Pericardium fibroblast (primary cell): ENCODE measurements around the gene MAOB. TPM values are rescaled to one million over a fixed set of nuclear protein-coding genes. Genes with fewer than 3 reads are reported as not detected.

Experiments used
- total RNA-seq: library from RNA; depleted of rRNA; stranded (reverse); fragments of >200 nt; gene quantifications from 2 replicates; pipeline ENCODE4 v1.2.3, GENCODE V29; 2015

The MAOB gene
- total RNA-seq, result 0.47 TPM in 1 of 2 replicates, not detected in the other

DNA sequence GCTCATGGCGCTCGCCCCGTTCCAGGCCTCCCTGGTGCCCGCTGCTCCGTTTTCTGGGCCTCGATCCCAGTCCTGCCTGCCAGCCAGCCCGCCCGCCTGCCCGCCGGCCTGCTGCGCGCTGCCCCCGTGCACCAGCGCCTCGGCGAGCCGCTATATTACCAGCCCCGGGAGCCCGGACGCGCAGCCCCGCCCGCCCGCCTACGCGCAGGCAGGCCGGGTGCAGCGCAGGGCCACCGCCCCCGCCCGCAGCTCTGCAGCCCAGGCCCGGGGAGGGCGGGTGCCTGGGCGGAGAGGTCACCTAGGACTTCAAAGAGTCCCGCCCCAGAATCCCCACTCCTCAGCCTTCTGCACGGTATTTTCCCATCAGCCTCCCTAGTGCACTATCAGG is at the start of gene MAOB:
TSS of gene MAOB (minus strand) at position 157 of the 388 bp plus-strand sequence. CDS start at position 6, 151 bp downstream.

Other genes starting within 250 kb of the MAOB start
- gene MAOA, start 226.2 kb downstream of the MAOB start, total RNA-seq, result 105 and 112 TPM in 2 replicates
- not detected in 2 replicates for gene NDP, start 90.9 kb upstream of the MAOB start, total RNA-seq